Astrocyte of the hippocampus (primary cell): ENCODE results near the gene POLD2.

Experiments
- DNase-seq: peaks from one replicate; pipeline ENCODE4 v3.0.0; 2011; ENCODE audit warnings: low read depth, low spot score

POLD2 gene

DNA sequence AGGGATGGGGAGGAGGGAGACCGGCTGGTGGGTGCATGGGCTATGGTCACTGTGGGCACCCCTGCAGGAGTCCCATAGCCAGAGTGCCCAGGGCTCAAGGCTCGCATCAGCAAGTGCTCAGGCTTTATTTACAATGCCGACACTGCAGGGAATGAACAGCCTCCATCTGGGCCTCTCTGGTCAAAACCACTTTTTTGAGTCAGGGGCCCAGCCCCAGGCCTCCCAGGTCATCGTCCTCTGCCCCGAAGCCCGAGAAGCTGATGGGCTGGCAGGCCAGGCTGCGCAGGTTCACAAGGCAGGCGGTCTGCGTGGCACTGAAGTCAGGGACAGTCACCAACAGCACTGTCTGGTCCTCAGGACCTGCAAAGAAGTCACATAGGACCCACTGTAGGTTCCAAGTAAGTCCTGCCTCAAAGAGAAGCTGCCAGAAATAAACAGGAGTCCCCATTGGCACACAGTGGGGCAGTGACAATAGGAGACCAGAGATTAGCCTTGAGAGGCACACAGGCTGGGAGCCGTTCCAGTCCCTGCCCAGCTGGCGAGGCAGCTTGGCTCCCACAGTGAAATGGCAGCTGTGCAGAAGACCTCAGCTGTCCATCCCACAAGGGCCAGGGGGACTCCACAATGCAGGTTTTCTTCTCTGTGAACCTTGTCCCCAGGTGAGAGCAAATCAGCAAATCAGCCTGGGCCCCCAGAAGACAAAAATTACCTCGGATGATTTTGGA lies 8.6 kb downstream of the POLD2 start:
- no peak for DNase-seq

DNA sequence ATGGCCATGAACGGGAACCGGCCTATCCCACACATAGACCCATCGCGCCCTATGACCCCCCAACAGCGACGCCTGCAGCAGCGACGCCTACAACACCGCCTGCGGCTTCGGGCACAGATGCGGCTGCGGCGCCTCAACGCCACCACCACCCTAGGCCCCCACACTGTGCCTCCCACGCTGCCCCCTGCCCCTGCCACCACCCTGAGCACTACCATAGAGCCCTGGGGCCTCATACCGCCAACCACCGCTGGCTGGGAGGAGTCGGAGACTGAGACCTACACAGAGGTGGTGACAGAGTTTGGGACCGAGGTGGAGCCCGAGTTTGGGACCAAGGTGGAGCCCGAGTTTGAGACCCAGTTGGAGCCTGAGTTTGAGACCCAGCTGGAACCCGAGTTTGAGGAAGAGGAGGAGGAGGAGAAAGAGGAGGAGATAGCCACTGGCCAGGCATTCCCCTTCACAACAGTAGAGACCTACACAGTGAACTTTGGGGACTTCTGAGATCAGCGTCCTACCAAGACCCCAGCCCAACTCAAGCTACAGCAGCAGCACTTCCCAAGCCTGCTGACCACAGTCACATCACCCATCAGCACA lies 9.5 kb downstream of the POLD2 start:
- DNase-seq, result no peak

DNA sequence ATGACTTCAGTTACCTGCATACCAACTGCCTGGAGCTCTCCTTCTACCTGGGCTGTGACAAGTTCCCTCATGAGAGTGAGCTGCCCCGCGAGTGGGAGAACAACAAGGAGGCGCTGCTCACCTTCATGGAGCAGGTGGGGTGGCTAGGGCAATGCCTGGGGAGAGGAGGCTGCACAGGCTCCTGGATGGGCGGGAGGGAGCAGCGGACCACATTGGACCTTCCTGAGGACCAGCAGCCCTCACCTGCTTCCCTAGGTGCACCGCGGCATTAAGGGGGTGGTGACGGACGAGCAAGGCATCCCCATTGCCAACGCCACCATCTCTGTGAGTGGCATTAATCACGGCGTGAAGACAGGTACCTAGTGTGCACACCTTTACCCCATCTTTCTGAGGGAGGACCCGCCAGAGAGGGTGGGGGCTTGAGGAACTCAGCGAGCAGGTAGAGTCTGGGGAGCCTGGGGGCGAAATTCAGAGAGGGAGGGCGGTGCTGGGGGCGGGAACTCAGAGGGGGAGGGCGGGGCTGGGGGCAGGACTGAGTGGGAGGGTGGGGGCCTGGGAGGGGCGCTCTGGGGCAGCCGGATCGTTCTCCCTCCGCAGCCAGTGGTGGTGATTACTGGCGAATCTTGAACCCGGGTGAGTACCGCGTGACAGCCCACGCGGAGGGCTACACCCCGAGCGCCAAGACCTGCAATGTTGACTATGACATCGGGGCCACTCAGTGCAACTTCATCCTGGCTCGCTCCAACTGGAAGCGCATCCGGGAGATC lies 10.2 kb downstream of the POLD2 start:
- no peak for DNase-seq

DNA sequence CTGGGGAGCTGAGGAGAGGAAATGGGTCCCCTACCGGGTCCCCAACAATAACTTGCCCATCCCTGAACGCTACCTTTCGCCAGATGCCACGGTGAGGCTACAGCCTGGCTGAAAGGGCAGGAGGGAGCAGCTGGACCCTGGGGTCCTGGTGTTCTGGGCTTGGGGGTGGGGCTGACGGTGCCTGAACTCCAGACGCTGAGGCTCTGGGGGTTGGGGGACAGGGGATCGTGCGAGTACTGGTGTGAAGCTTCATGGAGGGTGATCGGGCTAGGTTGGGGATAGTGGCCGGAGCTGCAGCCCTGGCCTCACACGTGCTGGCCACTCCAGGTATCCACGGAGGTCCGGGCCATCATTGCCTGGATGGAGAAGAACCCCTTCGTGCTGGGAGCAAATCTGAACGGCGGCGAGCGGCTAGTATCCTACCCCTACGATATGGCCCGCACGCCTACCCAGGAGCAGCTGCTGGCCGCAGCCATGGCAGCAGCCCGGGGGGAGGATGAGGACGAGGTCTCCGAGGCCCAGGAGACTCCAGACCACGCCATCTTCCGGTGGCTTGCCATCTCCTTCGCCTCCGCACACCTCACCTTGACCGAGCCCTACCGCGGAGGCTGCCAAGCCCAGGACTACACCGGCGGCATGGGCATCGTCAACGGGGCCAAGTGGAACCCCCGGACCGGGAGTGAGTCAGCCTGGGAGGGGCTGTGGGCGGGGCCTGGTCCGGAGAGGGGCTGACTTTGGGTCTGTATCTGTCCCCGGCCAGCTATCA lies 10.9 kb downstream of the POLD2 start:
- no peak for DNase-seq

DNA sequence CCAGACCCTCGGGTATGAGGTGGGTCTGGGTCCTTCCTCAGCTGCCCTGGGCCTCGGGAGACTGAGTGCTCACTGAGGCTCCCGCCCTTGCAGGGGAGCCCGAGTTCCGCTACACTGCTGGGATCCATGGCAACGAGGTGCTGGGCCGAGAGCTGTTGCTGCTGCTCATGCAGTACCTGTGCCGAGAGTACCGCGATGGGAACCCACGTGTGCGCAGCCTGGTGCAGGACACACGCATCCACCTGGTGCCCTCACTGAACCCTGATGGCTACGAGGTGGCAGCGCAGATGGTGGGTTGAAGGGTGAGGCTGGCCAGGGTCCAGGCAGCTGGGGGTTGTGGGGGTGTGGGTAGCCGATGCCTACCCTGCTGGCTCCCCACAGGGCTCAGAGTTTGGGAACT lies 11.6 kb downstream of the POLD2 start:
- DNase-seq, result no peak

DNA sequence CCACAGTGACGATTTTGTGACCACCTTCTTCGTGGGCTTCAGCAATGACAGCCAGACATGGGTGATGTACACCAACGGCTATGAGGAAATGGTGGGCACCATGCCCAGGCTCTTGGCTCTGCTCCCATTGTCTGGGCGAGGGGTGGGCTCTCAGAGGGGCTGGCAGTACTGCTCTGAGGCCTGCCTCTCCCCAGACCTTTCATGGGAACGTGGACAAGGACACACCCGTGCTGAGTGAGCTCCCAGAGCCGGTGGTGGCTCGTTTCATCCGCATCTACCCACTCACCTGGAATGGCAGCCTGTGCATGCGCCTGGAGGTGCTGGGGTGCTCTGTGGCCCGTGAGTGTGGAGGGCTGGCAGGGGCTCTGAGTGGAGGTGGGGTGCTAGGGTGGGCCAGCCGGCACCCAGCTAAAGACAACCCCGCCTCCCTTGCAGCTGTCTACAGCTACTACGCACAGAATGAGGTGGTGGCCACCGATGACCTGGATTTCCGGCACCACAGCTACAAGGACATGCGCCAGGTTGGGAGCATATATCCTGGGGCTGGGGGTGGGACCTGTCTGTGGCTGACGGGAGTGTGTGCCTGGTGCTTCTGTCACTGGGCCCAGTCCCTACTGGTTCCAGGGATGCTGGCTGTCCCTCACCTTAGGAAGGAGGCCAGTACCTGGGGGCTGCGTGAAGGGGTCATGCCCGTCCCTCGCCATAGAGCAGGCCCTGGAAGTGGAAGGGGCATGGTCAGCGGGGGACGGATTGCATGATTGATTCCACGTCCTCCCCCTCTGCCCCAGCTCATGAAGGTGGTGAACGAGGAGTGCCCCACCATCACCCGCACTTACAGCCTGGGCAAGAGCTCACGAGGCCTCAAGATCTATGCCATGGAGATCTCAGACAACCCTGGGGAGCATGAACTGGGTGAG lies 12.4 kb downstream of the POLD2 start:
- DNase-seq, result no peak

DNA sequence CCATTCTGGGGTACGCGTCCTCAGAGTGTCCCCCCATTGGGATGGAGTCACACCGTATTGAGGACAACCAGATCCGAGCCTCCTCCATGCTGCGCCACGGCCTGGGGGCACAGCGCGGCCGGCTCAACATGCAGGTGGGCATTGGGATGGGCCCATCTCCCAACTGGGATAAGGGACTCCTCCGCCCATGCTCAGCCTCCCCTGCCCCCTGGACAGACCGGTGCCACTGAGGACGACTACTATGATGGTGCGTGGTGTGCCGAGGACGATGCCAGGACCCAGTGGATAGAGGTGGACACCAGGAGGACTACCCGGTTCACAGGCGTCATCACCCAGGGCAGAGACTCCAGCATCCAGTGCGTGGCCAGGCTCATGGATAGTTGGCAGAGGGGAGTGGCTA lies 13.4 kb downstream of the POLD2 start:
- DNase-seq, result no peak

DNA sequence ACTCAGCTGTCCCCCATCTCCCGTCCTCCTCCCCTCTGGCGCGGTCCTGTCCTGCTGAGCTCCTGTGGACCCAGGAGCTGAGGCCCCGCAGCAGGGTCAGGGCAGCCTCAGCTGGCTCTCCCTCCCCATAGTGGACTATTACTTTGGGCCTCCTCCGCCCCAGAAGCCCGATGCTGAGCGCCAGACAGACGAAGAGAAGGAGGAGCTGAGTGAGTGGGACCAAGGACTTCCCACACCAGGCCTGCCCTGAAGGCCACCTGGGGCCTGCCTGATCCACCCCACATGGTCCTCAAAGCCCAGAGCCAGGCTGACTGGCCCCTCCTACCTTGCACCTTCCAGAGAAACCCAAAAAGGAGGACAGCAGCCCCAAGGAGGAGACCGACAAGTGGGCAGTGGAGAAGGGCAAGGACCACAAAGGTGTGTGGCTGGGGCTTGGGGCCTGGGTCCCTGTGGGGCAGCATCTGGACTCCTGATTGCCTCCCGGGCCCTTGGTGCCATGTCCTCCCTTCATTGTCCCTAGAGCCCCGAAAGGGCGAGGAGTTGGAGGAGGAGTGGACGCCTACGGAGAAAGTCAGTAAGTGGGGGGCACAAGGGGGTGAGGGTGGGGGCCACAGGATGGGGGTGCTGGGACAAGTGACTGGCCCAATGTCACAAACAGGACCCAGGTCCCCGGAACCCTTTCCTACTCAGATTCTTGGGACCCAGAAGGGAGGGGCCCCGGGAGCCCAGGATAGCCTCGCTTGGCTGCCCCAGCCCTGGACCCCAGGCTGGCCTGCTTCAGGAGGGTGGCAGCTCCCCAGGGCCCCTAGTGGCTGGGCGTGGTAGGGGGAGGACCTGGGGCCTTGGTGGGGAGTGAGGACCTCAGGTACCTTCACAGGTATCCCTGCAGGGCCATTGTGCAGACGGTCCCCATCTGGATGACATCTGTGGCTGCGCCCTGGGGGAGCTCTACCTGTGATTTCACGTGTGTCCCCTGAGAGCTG lies 14.3 kb downstream of the POLD2 start:
- DNase-seq, result no peak

DNA sequence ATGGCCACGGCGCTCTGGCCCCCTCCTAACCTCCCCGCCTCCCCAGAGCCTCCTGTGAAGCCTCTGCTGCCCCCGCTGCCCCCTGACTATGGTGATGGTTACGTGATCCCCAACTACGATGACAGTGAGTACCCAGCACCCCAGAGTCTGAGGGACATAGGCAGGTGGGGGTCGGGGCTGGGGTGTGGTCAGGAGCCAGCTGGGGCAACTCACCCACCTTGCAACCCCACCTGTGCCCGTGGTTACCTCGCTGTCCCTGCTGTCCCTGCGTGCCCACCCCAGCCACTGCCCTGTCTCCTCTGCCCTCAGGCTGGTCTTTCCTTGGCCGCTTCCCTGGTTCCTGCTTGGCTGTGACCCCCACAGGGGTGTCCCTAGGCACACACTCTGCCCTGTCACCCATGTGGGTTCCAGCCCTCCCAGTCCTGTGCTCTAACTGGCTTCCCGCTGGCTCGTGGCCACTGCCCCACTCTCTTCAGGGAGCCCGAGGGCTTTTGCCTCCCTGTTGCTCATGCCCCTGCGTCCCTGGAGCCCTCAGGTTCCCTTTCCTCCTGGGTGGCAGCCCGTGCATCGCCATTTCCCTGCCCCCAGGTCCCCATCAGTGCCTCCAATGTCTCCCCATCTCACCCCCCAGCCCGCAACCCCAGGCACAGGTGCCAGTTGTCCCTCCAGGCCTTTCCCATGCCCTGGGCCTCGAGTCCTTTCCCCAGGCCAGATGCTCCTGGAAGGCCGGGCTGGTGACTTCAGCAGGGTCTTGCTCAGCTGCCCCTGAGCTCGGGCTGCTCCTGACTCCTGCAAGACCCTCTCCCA lies 15.2 kb downstream of the POLD2 start:
- no peak for DNase-seq

DNA sequence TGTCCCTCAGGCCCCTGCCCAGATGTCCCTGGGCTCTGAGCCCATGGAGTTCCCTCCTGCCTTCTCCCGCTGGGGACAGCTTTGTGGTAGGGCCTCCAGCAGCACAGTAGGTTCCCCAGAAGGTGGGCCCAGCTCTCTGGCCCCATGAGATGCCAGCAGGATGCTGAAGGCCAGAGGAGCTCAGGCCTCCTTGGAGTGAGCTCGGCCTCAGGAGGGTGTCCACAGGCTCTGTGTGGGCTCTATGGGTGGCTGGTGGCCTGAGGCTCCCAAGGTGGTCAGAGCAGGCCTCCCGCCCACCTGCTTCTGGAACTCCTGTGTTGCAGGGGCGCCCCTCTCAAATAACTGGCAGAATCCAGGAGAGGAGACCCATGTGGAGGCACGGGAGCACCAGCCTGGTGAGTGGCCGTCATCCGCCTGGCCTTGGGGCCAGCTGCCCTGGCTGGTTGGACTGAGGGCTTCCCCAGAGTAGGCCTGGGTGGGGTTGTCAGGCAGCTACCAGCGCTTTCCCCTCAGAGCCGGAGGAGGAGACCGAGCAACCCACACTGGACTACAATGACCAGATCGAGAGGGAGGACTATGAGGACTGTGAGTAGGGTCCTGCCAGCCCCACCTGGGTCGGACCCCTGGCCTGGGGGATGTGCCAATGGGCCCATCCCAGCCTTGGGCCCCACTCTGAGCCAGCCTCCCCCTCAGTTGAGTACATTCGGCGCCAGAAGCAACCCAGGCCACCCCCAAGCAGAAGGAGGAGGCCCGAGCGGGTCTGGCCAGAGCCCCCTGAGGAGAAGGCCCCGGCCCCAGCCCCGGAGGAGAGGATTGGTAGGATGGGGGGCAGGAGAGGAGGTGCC lies 16.0 kb downstream of the POLD2 start:
- no peak for DNase-seq

DNA sequence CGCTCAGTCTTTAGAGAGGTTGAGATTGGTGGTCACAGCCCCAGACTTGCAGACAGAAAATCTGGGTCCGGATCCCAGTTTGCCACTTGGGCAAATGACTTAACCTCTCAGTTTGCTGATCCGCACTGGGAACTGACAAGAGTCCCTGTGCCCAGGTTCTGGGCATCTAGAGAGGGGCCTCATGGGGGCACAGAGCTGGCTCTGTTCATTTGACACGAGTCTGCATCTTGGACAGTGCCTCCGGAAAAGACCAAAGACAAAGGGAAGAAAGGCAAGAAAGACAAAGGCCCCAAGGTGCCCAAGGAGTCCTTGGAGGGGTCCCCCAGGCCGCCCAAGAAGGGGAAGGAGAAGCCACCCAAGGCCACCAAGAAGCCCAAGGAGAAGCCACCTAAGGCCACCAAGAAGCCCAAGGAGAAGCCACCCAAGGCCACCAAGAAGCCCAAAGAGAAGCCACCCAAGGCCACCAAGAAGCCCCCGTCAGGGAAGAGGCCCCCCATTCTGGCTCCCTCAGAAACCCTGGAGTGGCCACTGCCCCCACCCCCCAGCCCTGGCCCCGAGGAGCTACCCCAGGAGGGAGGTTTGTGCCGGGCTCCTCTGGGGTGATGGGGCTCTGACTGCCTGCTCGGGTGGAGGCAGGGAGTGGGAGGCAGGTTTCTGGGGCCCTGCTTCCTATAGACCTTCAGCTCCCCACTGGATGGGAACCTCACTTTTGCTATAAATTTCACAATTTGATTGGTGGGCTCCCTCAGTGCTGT lies 16.9 kb downstream of the POLD2 start:
- no peak for DNase-seq

DNA sequence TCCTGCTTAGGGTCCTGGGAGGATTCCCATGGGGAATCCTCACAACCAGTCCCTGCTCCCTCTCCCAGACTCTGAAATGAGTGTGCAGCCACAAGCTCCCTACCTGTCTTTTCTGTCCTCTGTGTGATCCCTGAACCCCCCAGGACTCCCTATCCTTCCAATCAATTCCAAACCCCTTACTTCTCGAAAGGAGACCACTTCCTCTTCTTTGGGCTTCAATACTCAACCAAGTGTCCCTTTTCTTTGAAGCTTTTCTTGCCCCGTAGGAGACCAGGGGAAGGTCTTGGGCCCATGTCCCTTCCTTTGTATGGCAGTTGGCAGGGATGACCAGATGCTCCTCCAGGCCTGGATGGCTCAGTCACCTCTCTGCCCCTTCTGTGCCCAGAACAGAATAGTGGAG lies 17.5 kb downstream of the POLD2 start:
- no peak for DNase-seq

DNA sequence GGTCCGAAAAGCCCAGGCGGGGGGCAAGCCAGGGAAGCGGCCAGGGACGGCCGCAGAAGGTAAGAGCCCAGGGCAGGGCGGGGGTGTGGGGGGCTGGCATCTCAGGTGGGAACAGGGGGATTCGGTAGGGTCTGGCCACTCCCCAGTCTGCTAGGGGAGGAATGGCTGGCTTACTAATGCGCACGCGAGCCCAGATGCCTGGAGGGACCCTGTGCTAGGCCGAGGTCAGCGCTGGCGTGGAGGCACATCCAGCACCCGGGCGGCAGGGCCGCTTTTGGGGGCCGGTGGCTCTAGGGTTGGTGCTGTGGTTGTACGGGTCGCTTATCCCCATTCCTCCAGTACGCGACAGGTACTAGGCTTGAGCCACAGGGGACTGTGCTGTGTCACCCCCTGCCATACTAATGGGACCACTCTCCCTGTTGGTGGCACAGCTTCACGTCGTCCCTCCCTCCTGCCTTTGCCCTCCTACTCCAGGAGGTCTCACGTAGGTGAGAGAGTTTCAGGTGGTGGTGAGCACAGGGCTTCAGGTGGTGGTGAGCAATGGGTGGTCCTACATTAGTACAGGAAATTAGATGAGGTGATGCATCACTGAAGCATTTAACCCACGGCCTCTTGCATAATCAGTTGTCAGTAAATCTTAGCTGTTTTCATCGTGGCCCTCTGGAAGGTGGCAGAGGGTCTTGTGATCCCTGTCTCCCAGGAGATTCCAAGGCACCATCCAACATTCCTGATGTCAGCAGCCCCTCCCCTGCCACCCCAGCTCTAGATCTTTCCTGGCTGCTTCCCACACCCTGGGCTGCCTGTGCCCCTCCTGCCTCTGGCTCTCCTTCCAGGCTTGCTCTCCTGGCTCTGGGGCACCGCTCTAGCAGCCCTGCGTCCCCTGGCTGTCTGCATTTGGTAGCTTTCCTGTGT lies 18.2 kb downstream of the POLD2 start:
- DNase-seq, result peak; percentile 72

DNA sequence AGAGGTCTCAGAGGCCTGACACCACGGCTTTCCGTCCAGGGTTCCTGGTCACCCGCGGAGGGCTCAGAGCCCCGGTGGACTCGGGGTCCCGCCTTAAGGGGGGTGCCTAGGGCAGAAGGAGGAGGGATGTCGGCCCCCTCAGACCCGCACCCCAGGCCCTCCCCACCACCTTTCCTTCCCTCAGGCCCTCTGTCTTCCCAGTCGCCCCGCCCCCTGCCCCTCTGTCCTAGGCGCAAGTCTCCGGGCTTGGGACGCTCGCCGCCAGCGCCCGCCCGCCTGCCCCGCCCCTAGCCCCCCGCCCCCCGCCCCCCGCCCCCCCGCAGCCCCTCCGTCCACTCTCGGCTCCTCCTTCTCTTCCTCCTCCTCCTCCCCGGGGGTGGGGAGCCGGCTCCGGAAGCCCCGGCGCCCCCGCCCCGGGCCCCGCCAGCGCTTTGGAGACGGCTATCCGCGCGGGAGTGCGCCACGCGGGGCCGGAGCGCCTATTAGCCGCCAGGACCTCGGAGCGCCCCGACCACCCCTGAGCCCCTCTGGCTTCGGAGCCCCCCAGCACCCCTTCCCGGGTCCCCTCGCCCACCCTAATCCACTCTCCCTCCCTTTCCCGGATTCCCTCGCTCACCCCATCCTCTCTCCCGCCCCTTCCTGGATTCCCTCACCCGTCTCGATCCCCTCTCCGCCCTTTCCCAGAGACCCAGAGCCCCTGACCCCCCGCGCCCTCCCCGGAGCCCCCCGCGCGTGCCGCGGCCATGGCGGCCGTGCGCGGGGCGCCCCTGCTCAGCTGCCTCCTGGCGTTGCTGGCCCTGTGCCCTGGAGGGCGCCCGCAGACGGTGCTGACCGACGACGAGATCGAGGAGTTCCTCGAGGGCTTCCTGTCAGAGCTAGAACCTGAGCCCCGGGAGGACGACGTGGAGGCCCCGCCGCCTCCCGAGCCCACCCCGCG lies 19.2 kb downstream of the POLD2 start, which contains the start of gene AEBP1:
Gene AEBP1, plus strand, starts transcription at position 423 of the 937 bp plus-strand sequence. Its CDS starts 321 bp downstream, at position 744.
- peak; percentile 65 for DNase-seq

DNA sequence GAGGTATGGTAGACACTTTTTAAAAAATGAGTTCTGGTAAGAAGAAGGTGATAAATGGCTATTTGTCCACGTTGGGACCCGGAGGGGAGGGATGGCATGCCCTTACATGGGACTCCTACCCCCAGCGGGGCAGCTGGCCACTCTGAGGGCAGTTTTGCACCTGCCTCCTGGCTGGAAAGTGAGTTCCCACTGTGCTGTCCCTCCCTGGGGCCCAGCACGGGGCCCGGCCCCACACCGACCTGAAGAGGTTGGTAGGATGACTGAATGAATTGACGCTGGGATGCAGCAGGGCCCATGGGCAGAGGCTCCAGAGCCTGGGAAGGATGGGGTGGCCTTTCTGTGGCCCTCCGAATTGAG lies 19.8 kb downstream of the POLD2 start:
- DNase-seq, result no peak
